Kidney (tissue), 14 donors: Measurements from ENCODE around the gene FBXL20. TPM values are rescaled to one million over a fixed set of nuclear protein-coding genes. Genes with fewer than 3 reads are reported as not detected.
A peak's percentile ranks its signal among the peaks of the same experiment; 100 is the strongest.

Experiments
- DNase-seq, 5 donors: peaks; one replicate each; pipeline ENCODE4 v3.0.0-alpha.2; 2013 to 2020
- FAIRE-seq: peaks from 2 replicates; lab custom pipeline; 2012; peaks lifted over from hg19 to GRCh38; lab: Jason Lieb, UNC
- H3K27ac ChIP-seq, 2 donors: one replicate each; pipeline ENCODE4 v1.7.0; 2013; ENCODE audit warnings: low read depth in 2 of 2, low read length in 2 of 2, inconsistent platforms in 1 of 2
- H3K27me3 ChIP-seq: one replicate; pipeline ENCODE4 v1.7.1; 2013; ENCODE audit warnings: low read length, inconsistent platforms; ENCODE audit not compliant: control insufficient read depth, insufficient read depth
- H3K36me3 ChIP-seq, 3 donors: one replicate each; pipeline versions ENCODE4 v1.7.0 to v1.7.1; 2013; ENCODE audit warnings: low read length in 3 of 3, control low read depth in 1 of 3, inconsistent platforms in 1 of 3; ENCODE audit not compliant: insufficient read depth in 3 of 3, control insufficient read depth in 2 of 3
- H3K4me1 ChIP-seq, 3 donors: one replicate each; pipeline versions ENCODE4 v1.7.0 to v1.7.1; 2013; ENCODE audit warnings: low read length in 3 of 3, inconsistent platforms in 1 of 3, low read depth in 1 of 3; ENCODE audit not compliant: control insufficient read depth in 2 of 3, insufficient read depth in 2 of 3
- H3K4me3 ChIP-seq, 3 donors: one replicate each; pipeline versions ENCODE4 v1.7.0 to v1.8.1; 2013; ENCODE audit warnings: low read length in 3 of 3, control low read depth in 1 of 3, inconsistent platforms in 1 of 3
- H3K9ac ChIP-seq, 3 donors: one replicate each; pipeline versions ENCODE4 v1.7.0 to v1.7.1; 2013; ENCODE audit warnings: low read length in 3 of 3, control low read depth in 1 of 3, inconsistent platforms in 1 of 3
- H3K9me3 ChIP-seq, 3 donors: one replicate each; pipeline versions ENCODE4 v1.7.0 to v1.7.1; 2013; ENCODE audit warnings: low read length in 3 of 3, control low read depth in 1 of 3, inconsistent platforms in 1 of 3; ENCODE audit not compliant: control insufficient read depth in 2 of 3, insufficient read depth in 1 of 3
- CTCF ChIP-seq: IDR thresholded peaks from 3 replicates; pipeline ENCODE4 v1.5.1; 2012; ENCODE audit warnings: mild to moderate bottlenecking, moderate library complexity, borderline replicate concordance; ENCODE audit not compliant: insufficient read depth; ENCODE audit errors: extremely low read depth
- intact Hi-C: fragments of 100-400 bp; cut with DNase I; formaldehyde crosslinking; loops from one replicate; pipeline ENCODE4 v1.11.1; 2022
- polyA plus RNA-seq: library from polyadenylated mRNA; stranded (reverse); fragments of 350-450 nt; fragmentation: Illumina TruSeq; extraction: RNeasy Lipid Tissue Mini Kit (QIAGEN cat#74804); gene quantifications from one replicate; pipeline ENCODE4 v1.2.3, GENCODE V29; 2014; ENCODE audit warnings: low read depth, low replicate concordance; ENCODE audit not compliant: insufficient read depth
- total RNA-seq: library from RNA; stranded (reverse); fragmentation: NEBNext Ultra II Directional; extraction: Animal tissue kit (Norgen Biotek cat#: 25700); gene quantifications from one replicate; pipeline ENCODE4 v1.2.1, GENCODE V29; 2021
- donor health status: control.
- donor health status: control.
- donor health status: control.
- donor health status: control.
- donor health status: control.
- donor health status: DM: yes; HTN: yes; CAD: no.
- donor health status: Normal renal cell carcinoma (clear cell type).

The FBXL20 gene
- total and polyA plus RNA-seq, 2 donors from 2014 or later: 3.2 to 16.1 TPM

- H3K9ac ChIP-seq: no peak overlapping the region
- peaks cover 2 to 24% (median 6%) of the 10 kb centered on the region in 3 donors for H3K36me3 ChIP-seq
Measured at GRCh38 chr17:39277110-39277509, 124.3 kb downstream of the FBXL20 start.

GRCh38 chr17:39276113-39276512 is 125.3 kb downstream of the FBXL20 start:
- H3K27me3 ChIP-seq: no peaks in the 10 kb centered on the region
- H3K9me3 ChIP-seq: no peaks in the 10 kb centered on the region
- TF ChIP-seq CTCF: no peak
- H3K27ac ChIP-seq: no peak overlapping the region
- H3K9ac ChIP-seq: no peak overlapping the region
- H3K36me3 ChIP-seq: peaks cover 2 to 17% (median 6%) of the 10 kb centered on the region in 3 donors
- no peaks in the 10 kb centered on the region for H3K4me1 ChIP-seq
- no peak for DNase-seq
- no peak overlapping the region for H3K4me3 ChIP-seq
- no peak for FAIRE-seq
- intact Hi-C loops: no loop called here

More at GRCh38 chr17:39277110-39277509, 124.3 kb downstream of the FBXL20 start:
- Histone ChIP-seq H3K4me3 (no peak overlapping the region), H3K27ac (no peak overlapping the region), H3K4me1 (no peaks in the 10 kb centered on the region), H3K27me3 (no peaks in the 10 kb centered on the region), H3K9me3 (no peaks in the 10 kb centered on the region)
- no peak for TF ChIP-seq CTCF
- intact Hi-C loops: no loop called here
- DNase-seq (no peak), FAIRE-seq (no peak)

- intact Hi-C loops: no loop called here
- Histone ChIP-seq H3K4me1 (no peaks in the 10 kb centered on the region), H3K27ac (no peak overlapping the region), H3K27me3 (no peaks in the 10 kb centered on the region), H3K9me3 (no peaks in the 10 kb centered on the region), H3K36me3 (peaks cover 4 to 16% (median 4%) of the 10 kb centered on the region in 3 donors), H3K9ac (no peak overlapping the region), H3K4me3 (no peak overlapping the region)
- no peak for TF ChIP-seq CTCF
- FAIRE-seq (no peak), DNase-seq (no peak)
Measured at GRCh38 chr17:39271546-39271945, 129.9 kb downstream of the FBXL20 start.

- no peaks in the 10 kb centered on the region for H3K27me3 ChIP-seq
- H3K36me3 ChIP-seq: peaks cover 4 to 16% (median 4%) of the 10 kb centered on the region in 3 donors
- TF ChIP-seq CTCF: peak; percentile 19
- FAIRE-seq (no peak), DNase-seq (peak in 1 of 5 donors; percentile 40)
- H3K9me3 ChIP-seq: no peaks in the 10 kb centered on the region
- H3K4me1 ChIP-seq: no peaks in the 10 kb centered on the region
- intact Hi-C loops: no loop called here
- H3K27ac ChIP-seq: no peak overlapping the region
- no peak overlapping the region for H3K4me3 ChIP-seq
- H3K9ac ChIP-seq: no peak overlapping the region
Measured at GRCh38 chr17:39270923-39271322, 130.5 kb downstream of the FBXL20 start.
